ENCODE measurements around the gene CCDC192.
"Not testable (repeated sequence)": the region's sequence is repeated elsewhere in the genome, so short reads cannot be mapped to it uniquely, and the experiment has no call there.

The CCDC192 gene

DNA sequence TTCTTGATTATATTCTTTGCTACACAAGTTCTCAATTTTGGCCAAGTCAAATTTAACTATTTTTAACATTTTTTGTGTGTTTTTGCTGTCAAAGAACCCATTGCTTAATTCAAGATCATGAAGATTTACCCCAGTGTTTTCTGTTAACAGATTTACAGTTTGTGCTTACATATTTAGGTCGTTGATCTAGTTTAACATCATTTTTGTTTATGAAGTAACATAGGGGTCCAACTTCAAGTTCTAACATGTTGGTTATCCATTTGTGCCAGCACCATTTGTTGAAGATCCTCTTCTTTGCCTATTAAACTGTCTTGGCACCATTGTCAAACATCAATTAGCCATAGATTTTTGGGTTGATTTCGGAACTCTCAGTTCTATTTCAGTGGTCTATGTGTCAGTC is 71.0 kb downstream of the CCDC192 start:
- no peak overlapping the region for H3K9ac ChIP-seq
- no peaks in the 10 kb centered on the region for H3K36me3 ChIP-seq (ENCODE audit: insufficient read depth)
- no peaks in the 10 kb centered on the region for H3K27me3 ChIP-seq (ENCODE audit: insufficient read depth, low read depth)

DNA sequence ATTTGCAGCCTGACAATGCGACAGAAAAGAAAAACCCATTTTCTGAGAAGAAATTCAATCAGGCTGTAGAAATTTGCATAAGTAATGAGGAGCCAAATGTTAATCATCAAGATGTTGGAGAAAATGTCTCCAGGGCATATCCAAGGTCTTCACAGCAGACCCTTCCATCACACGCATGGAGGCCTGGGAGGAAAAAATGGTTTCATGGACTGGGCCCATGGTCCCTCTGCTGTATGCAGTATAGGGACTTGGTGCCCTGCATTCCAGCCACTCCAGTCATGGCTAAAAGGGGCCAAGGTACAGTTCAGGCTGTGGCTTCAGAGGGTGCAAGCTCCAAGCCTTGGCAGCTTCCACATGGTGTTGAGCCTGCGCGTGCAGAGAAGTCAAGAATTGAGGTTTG is 73.3 kb downstream of the CCDC192 start:
- no peak overlapping the region for H3K9ac ChIP-seq
- H3K27ac ChIP-seq, result no peak overlapping the region
- H3K79me2 ChIP-seq (ENCODE audit: insufficient read depth, low read depth), result no peaks in the 10 kb centered on the region
- no peaks in the 10 kb centered on the region for H3K4me1 ChIP-seq (ENCODE audit: low read depth, poor library complexity, severe bottlenecking)
- no peak overlapping the region for H2AFZ ChIP-seq (ENCODE audit: low read depth)
- no peaks in the 10 kb centered on the region for H3K27me3 ChIP-seq (ENCODE audit: insufficient read depth, low read depth)
- no peak overlapping the region for H3K4me2 ChIP-seq
- H4K20me1 ChIP-seq (ENCODE audit: insufficient read depth), result no peaks in the 10 kb centered on the region
- TF ChIP-seq, protein P1, sequence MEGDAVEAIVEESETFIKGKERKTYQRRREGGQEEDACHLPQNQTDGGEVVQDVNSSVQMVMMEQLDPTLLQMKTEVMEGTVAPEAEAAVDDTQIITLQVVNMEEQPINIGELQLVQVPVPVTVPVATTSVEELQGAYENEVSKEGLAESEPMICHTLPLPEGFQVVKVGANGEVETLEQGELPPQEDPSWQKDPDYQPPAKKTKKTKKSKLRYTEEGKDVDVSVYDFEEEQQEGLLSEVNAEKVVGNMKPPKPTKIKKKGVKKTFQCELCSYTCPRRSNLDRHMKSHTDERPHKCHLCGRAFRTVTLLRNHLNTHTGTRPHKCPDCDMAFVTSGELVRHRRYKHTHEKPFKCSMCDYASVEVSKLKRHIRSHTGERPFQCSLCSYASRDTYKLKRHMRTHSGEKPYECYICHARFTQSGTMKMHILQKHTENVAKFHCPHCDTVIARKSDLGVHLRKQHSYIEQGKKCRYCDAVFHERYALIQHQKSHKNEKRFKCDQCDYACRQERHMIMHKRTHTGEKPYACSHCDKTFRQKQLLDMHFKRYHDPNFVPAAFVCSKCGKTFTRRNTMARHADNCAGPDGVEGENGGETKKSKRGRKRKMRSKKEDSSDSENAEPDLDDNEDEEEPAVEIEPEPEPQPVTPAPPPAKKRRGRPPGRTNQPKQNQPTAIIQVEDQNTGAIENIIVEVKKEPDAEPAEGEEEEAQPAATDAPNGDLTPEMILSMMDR (conservative IDR thresholded peaks at IDR 0.05; ENCODE audit: low read depth, low read length), result no peak
- H3K4me3 ChIP-seq (IDR thresholded peaks at IDR 0.05; ENCODE audit: insufficient read depth, low read depth, low read length), result no peak overlapping the region
- H3K36me3 ChIP-seq (ENCODE audit: insufficient read depth), result no peaks in the 10 kb centered on the region

More for the DNA sequence above, 71.0 kb downstream of the CCDC192 start:
- TF ChIP-seq, protein P1 (conservative IDR thresholded peaks at IDR 0.05; ENCODE audit: low read depth, low read length), result no peak
- Histone ChIP-seq H3K79me2 (ENCODE audit: insufficient read depth, low read depth) (no peaks in the 10 kb centered on the region), H3K4me1 (ENCODE audit: low read depth, poor library complexity, severe bottlenecking) (no peaks in the 10 kb centered on the region), H3K27ac (no peak overlapping the region), H3K4me3 (IDR thresholded peaks at IDR 0.05; ENCODE audit: insufficient read depth, low read depth, low read length) (no peak overlapping the region), H2AFZ (ENCODE audit: low read depth) (no peak overlapping the region), H3K4me2 (no peak overlapping the region), H4K20me1 (ENCODE audit: insufficient read depth) (no peaks in the 10 kb centered on the region)

DNA sequence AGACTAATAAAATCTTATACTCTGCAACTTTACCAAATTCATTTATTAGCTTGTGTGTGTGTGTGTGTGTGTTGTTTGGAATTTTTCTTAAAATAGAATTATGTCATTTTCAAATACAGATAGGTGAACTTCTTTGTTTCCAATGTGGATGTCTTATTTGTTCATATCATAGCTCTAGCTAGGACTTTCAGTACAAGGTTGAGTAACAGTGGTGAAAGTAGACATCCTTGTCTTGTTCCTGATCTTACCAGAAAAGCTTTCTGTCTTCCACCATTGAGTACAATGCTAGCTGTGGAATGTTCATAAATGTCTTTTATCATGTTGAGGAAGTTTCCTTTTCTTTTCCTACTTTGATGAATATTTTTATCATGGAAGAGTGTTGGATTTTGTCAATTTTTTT is 74.8 kb downstream of the CCDC192 start:
- no peak overlapping the region for H3K27ac ChIP-seq
- H3K4me3 ChIP-seq (IDR thresholded peaks at IDR 0.05; ENCODE audit: insufficient read depth, low read depth, low read length), result no peak overlapping the region
- no peak overlapping the region for H3K4me2 ChIP-seq
- H3K36me3 ChIP-seq (ENCODE audit: insufficient read depth), result no peaks in the 10 kb centered on the region
- H2AFZ ChIP-seq (ENCODE audit: low read depth), result no peak overlapping the region
- TF ChIP-seq, protein P1 (conservative IDR thresholded peaks at IDR 0.05; ENCODE audit: low read depth, low read length), result no peak
- no peaks in the 10 kb centered on the region for H4K20me1 ChIP-seq (ENCODE audit: insufficient read depth)
- H3K4me1 ChIP-seq (ENCODE audit: low read depth, poor library complexity, severe bottlenecking), result no peaks in the 10 kb centered on the region
- no peaks in the 10 kb centered on the region for H3K27me3 ChIP-seq (ENCODE audit: insufficient read depth, low read depth)
- no peaks in the 10 kb centered on the region for H3K79me2 ChIP-seq (ENCODE audit: insufficient read depth, low read depth)
- H3K9ac ChIP-seq, result no peak overlapping the region

DNA sequence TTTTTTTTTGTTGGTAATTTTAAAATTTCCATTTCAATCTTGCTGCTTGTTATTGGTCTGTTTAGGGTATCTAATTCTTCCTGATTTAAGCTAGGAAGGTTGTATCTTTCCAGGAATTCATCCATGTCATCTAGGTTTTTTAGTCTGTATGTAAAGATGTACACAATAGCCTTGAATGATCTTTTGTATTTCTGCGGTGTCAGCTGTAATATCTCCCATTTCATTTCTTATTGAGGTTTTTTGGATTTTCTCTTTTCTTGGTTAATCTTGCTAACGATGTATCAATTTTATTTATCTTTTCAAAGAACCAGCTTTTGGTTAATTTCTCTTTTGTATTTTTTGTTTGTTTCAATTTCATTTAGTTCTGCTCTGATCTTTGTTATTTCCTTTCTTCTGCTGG is 79.3 kb downstream of the CCDC192 start:
- not testable (repeated sequence) for H3K36me3 ChIP-seq (ENCODE audit: insufficient read depth); H3K27ac ChIP-seq; H3K27me3 ChIP-seq (ENCODE audit: insufficient read depth, low read depth); H4K20me1 ChIP-seq (ENCODE audit: insufficient read depth); H3K79me2 ChIP-seq (ENCODE audit: insufficient read depth, low read depth); H2AFZ ChIP-seq (ENCODE audit: low read depth); H3K4me2 ChIP-seq; H3K9ac ChIP-seq; H3K4me3 ChIP-seq (IDR thresholded peaks at IDR 0.05; ENCODE audit: insufficient read depth, low read depth, low read length)
- peaks cover 18% of the 10 kb centered on the region for H3K4me1 ChIP-seq (ENCODE audit: low read depth, poor library complexity, severe bottlenecking)

DNA sequence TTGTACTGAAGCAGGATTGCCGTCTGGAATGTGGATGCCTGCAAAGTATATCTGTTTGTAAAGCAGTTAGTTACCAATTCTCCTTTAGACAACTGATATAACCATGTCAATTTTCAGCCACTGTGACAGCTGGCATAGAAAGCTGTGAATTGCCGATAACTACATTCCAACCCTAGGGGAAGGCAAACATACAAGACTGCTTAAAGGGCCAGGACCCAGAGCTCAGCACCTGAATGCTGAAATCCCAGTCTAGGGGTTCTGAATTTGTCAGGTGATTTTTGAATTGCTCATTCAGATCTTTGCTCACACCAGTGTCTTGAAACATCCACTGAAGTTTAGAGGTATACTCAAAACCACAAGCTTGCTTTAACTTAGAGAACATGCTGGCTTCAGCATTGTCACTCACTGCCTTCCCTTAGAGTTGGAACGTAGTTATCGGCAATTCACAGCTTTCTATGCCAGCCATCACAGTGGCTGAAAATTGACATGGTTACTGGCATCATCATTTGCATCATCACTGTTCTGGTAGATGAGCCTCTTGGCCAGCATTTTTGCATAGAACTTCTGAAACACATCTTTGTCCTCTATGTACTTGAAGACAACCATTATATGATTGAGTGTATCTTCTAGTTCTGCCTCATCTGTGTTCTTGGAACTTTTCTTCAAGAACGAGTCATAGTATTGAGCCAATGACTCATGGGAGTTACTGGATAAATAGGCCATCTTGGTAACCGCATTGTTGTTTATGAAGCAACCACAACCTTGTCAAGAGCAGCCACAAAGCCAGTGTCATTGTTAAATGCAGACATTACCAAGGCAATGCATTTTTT is 82.1 kb downstream of the CCDC192 start:
- Histone ChIP-seq H3K79me2 (ENCODE audit: insufficient read depth, low read depth) (no peaks in the 10 kb centered on the region), H3K27me3 (ENCODE audit: insufficient read depth, low read depth) (no peaks in the 10 kb centered on the region), H3K4me1 (ENCODE audit: low read depth, poor library complexity, severe bottlenecking) (peaks cover 18% of the 10 kb centered on the region), H3K27ac (peak overlapping the region; percentile 76), H3K4me2 (peak overlapping the region; percentile 24), H3K4me3 (IDR thresholded peaks at IDR 0.05; ENCODE audit: insufficient read depth, low read depth, low read length) (no peak overlapping the region), H4K20me1 (ENCODE audit: insufficient read depth) (no peaks in the 10 kb centered on the region), H3K9ac (no peak overlapping the region), H2AFZ (ENCODE audit: low read depth) (peak overlapping the region; percentile 13; the same call in 1 of the 2 replicates), H3K36me3 (ENCODE audit: insufficient read depth) (no peaks in the 10 kb centered on the region)
- TF ChIP-seq, protein P1 (conservative IDR thresholded peaks at IDR 0.05; ENCODE audit: low read depth, low read length), result no peak

All from KMS-11 (cell line).